Endometrial microvascular endothelial cells (primary cell): ENCODE measurements around the gene SRRD. TPM values are rescaled to one million over a fixed set of nuclear protein-coding genes. Genes with fewer than 3 reads are reported as not detected.

Experiments
- in situ Hi-C: cut with HindIII; loops from 2 replicates; pipeline ENCODE4 v1.10.0; 2017; ENCODE audit warnings: low sequenced_read_pairs, low pct_unique_long_range_greater_than_20kb; ENCODE audit errors: inconsistent ontology term
- total RNA-seq: library from RNA; depleted of rRNA; stranded (reverse); fragments of >200 nt; gene quantifications from one replicate; pipeline ENCODE4 v1.2.3, GENCODE V29; 2015; ENCODE audit errors: inconsistent ontology term

SRRD gene
- total RNA-seq, 1 donor from 2014 or later: 48.1 TPM

DNA sequence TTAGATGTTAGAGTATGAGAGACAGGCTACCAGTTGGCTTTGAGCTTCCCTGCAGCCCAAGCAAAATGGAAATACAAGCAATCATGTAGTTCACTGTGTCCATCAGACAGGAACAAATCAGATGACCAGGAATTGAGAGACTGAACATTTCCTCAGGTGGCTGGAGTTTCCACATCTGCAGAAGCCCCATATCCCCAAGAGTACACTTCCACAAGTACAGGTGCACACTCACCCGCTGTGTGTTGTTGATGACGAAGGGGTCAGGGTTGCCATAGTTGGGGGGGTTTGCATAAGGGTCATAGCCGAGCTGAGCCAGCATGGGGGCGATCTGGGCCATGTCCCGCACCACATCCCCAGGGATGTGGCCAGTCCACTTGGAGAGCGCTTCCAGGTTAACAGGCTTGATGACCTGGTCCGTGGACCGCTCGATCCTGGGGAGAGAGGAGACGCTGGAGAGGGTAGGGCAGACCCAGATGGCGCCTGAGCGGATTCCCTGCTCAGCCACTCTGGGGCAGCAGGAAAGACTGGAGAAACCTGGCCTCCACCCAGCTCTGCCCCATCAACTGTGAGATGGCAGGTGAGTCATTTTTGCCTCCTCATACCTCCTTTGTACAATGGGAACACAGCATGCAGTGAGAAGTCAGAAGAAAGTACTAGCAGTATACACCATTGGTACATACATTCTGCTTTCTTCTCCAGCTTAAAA, 52.5 kb downstream of the SRRD start:
- in situ Hi-C loops: no loop called here

- in situ Hi-C loops: no loop called here
These were observed 53.1 kb downstream of the SRRD start for GRCh38 chr22:26536762-26537134.

DNA sequence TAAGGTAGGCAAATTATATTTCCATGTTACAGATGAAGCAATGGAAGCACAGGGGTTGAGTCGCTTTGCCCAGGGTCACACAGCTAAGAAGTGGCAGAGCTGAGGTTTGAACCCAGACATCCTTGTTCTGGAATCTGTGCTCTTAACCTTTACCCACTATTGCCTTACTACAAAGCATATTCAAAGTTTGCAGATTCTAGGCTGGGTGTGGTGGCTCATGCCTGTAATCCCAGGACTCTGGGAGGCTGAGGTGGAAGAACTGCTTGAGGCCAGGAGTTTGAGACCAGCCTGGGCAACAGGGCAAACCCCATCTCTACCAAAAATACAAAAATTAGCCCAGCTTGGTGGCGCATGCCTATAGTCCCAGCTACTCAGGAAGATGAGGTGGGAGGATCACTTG, 56.4 kb downstream of the SRRD start:
- in situ Hi-C loops: no loop called here

GRCh38 chr22:26541167-26541819, 57.6 kb downstream of the SRRD start:
- in situ Hi-C loops: no loop called here

- in situ Hi-C loops: no loop called here
These were observed 59.2 kb downstream of the SRRD start for GRCh38 chr22:26542831-26543230.

Other genes starting within 250 kb of the SRRD start
- 1.1 TPM for gene ASPHD2, start 54.6 kb upstream of the SRRD start, total RNA-seq
- gene HPS4, start 94 bp upstream of the SRRD start, total RNA-seq: 21.5 TPM
- gene TFIP11, start 28.6 kb downstream of the SRRD start, total RNA-seq: 25.4 TPM
- gene TPST2, start 106.3 kb downstream of the SRRD start, total RNA-seq: 55.7 TPM
- not detected for gene CRYBB1, start 134.2 kb downstream of the SRRD start, total RNA-seq
- not detected for gene CRYBA4, start 138.1 kb downstream of the SRRD start, total RNA-seq
- gene MIAT, start 173.7 kb downstream of the SRRD start, total RNA-seq: not detected